Measurements from ENCODE around the gene GSX2. TPM values are rescaled to one million over a fixed set of nuclear protein-coding genes. Genes with fewer than 3 reads are reported as not detected.

The GSX2 gene
- total and polyA plus RNA-seq, 2 of the 4 experiments (the other 2 are of a cell fraction), result not detected

GRCh38 chr4:54058171-54058570, 41.8 kb upstream of the GSX2 start:
- in situ Hi-C loops (cut with MboI; ENCODE audit: low sequenced_read_pairs) (loop anchor here (25.0 kb wide), 1 partner anchor 1046 kb away; no protein-coding TSS in a partner anchor), intact Hi-C loops (cut with micrococcal nuclease) (no loop called here), dilution Hi-C loops (cut with HindIII; ENCODE audit: low sequenced_read_pairs, unreplicated experiment) (no loop called here)
- no peak overlapping the region for H2BK120ac ChIP-seq (ENCODE audit: low read depth, low read length)
- H4K20me1 ChIP-seq (ENCODE audit: insufficient read depth, low read length), result peaks cover 82% of the 10 kb centered on the region; the same call in 1 of the 2 replicates
- H3K36me3 ChIP-seq (ENCODE audit: control insufficient read depth, insufficient read depth, low read length), result no peaks in the 10 kb centered on the region
- CTCF ChIA-PET, result no interaction called here
- no peak overlapping the region for H3K4me3 ChIP-seq (ENCODE audit: insufficient read depth, low read depth, low read length)
- POLR2A ChIA-PET (ENCODE audit: unreplicated experiment), result no interaction called here
- no peak overlapping the region for H2BK20ac ChIP-seq (ENCODE audit: low read depth, low read length)
- H3K9ac ChIP-seq (ENCODE audit: low read depth, low read length), result no peak overlapping the region; the same call in 1 of the 2 replicates
- H3K18ac ChIP-seq (ENCODE audit: low read depth, low read length), result no peak overlapping the region
- WGBS, 2 experiments (ENCODE audit: extremely low coverage in 2 of 2, insufficient read length in 1 of 2), result no CpG with 5 or more reads among the region's 3 CpGs
- H2AK5ac ChIP-seq (ENCODE audit: low read depth, low read length), result no peak overlapping the region
- no peak overlapping the region for H3K14ac ChIP-seq (replicated peaks; ENCODE audit: low read depth, low read length)
- H3K4ac ChIP-seq (ENCODE audit: low read depth, low read length), result no peak overlapping the region
- peaks cover 0 to 49% of the 10 kb centered on the region in 2 experiments; a peak in 2 of 4 replicates for H3K79me1 ChIP-seq (ENCODE audit: low read depth in 1 of 2, low read length in 2 of 2)
- H3K27me3 ChIP-seq (ENCODE audit: control insufficient read depth, insufficient read depth, low read length), result no peaks in the 10 kb centered on the region
- H4K91ac ChIP-seq (ENCODE audit: insufficient read depth, low read depth, low read length), result no peak overlapping the region
- BruUV-seq (replicated peaks), result no TSS peak
- ATAC-seq (ENCODE audit: low read depth), result no peak
- peaks cover 5% of the 10 kb centered on the region; the same call in 1 of the 2 replicates for H3K9me1 ChIP-seq (ENCODE audit: insufficient read depth, low read length)
- H2BK15ac ChIP-seq (ENCODE audit: low read depth, low read length), result no peak overlapping the region
- H3K9me3 ChIP-seq (ENCODE audit: control insufficient read depth, insufficient read depth, low read length), result no peaks in the 10 kb centered on the region
- H4K5ac ChIP-seq (ENCODE audit: low read depth, low read length), result no peak overlapping the region
- H3K27ac ChIP-seq (ENCODE audit: insufficient read depth, low read length), result no peak overlapping the region
- no peak overlapping the region for H3K23ac ChIP-seq (ENCODE audit: low read depth, low read length)
- no peak overlapping the region for H4K8ac ChIP-seq (ENCODE audit: low read depth in 2 of 2, low read length in 2 of 2)
- H3K4me2 ChIP-seq (ENCODE audit: low read depth, low read length), result no peak overlapping the region
- TF ChIP-seq NFE2L2 (IDR thresholded peaks at IDR 0.05; ENCODE audit: low read depth, low read length), result no peak
- no peak for TF ChIP-seq USF2 (IDR thresholded peaks at IDR 0.05; ENCODE audit: low read depth, low read length)
- no peak for TF ChIP-seq RFX5 (IDR thresholded peaks at IDR 0.05; ENCODE audit: low read depth, low read length)
- TF ChIP-seq SMC3 (IDR thresholded peaks at IDR 0.05; ENCODE audit: low read depth, low read length), result no peak
- TF ChIP-seq MAZ (IDR thresholded peaks at IDR 0.05; ENCODE audit: borderline replicate concordance, low read depth, low read length), result no peak
- TF ChIP-seq, protein P1, sequence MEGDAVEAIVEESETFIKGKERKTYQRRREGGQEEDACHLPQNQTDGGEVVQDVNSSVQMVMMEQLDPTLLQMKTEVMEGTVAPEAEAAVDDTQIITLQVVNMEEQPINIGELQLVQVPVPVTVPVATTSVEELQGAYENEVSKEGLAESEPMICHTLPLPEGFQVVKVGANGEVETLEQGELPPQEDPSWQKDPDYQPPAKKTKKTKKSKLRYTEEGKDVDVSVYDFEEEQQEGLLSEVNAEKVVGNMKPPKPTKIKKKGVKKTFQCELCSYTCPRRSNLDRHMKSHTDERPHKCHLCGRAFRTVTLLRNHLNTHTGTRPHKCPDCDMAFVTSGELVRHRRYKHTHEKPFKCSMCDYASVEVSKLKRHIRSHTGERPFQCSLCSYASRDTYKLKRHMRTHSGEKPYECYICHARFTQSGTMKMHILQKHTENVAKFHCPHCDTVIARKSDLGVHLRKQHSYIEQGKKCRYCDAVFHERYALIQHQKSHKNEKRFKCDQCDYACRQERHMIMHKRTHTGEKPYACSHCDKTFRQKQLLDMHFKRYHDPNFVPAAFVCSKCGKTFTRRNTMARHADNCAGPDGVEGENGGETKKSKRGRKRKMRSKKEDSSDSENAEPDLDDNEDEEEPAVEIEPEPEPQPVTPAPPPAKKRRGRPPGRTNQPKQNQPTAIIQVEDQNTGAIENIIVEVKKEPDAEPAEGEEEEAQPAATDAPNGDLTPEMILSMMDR (conservative IDR thresholded peaks at IDR 0.05; ENCODE audit: low read depth, low read length), result no peak
- no peak for TF ChIP-seq MXI1 (IDR thresholded peaks at IDR 0.05; ENCODE audit: borderline replicate concordance, low read depth, low read length)
- TF ChIP-seq MAFK (IDR thresholded peaks at IDR 0.05; ENCODE audit: low read depth, low read length), result no peak
- no peak for TF ChIP-seq RAD21 (IDR thresholded peaks at IDR 0.05; ENCODE audit: low read length)
- no peak overlapping the region for H2BK5ac ChIP-seq (ENCODE audit: low read depth, low read length, poor library complexity, severe bottlenecking)
- no peak overlapping the region for H3K56ac ChIP-seq (ENCODE audit: extremely low read depth, insufficient read depth, low read length)
- H2AFZ ChIP-seq (replicated peaks; ENCODE audit: low read length, poor library complexity), result no peak overlapping the region
- peaks cover 4% of the 10 kb centered on the region; the same call in 1 of the 2 replicates for H3K4me1 ChIP-seq (ENCODE audit: control insufficient read depth, insufficient read depth, low read length)
- no peak overlapping the region for H2AK9ac ChIP-seq (replicated peaks; ENCODE audit: low read depth, low read length, poor library complexity)
- no peak for DNase-seq

Measured in IMR-90 (cell line).